K562 (cell line): ENCODE results near the gene FTO.

Experiments
- BRF1 ChIP-seq: IDR thresholded peaks from 3 replicates; pipeline ENCODE4 v1.6.1; 2011; ENCODE audit warnings: borderline replicate concordance, mild to moderate bottlenecking; ENCODE audit not compliant: insufficient read length; ENCODE audit errors: extremely low read depth
- DPF2 ChIP-seq: fragments of 450-650 bp; IDR thresholded peaks from 2 replicates; pipeline ENCODE4 v1.6.1; 2016
- NFE2L1 ChIP-seq: fragments of 450-650 bp; IDR thresholded peaks from 2 replicates; pipeline ENCODE4 v1.6.1; 2016; ENCODE audit warnings: missing genetic modification characterization, low read depth, mild to moderate bottlenecking, missing compliant biosample characterization, moderate library complexity, borderline replicate concordance
- USF2 ChIP-seq: sonication (generic); formaldehyde crosslinking; IDR thresholded peaks from 2 replicates; pipeline ENCODE4 v1.5.0; 2020; ENCODE audit warnings: missing genetic modification reagents
- ZNF76 ChIP-seq: fragments of 250-450 bp; sonication (Bioruptor Pico); IDR thresholded peaks from 2 replicates; pipeline ENCODE4 v1.4.0; 2020; ENCODE audit warnings: mild to moderate bottlenecking, moderate library complexity, borderline replicate concordance
- TF ChIP-seq, protein P1 (sequence below): fragments of 450-650 bp; IDR thresholded peaks from 2 replicates; pipeline ENCODE4 v1.6.1; 2018; ENCODE audit not compliant: partially characterized antibody

DNA sequence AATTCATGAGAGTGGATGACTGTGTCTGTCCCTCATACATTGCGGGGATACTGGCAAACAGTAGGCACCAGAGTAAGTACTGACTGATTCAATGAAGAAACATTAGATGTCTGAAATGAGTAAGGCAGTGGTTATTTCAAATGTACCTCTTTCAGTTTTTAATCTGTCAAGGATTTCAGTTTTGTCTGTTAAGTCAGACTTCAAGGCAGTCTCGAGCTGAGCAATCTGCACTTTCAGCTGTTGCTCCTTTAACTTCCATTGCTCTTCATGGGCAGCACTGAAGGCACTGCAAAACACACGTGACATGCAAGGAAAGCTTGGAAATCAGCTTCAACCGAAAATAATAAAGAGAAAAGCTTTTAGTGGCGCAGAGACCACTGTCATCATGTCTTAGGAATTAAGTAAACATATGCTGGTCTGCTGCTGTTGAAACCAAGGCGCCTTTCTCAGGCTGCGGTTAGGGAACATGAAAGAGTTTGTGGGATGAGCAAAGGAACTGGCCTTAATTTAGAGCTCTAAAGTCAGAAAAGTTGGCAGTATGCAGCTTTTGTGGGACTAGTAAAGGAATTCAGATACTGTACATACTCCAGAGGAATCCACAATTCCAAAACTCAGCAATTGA lies 39.1 kb upstream of the FTO start:
- TF ChIP-seq DPF2 (no peak), NFE2L1 (tag) (no peak), ZNF76 (CRISPR knock-in tag) (no peak), USF2 (CRISPR knock-in tag) (no peak), BRF1 (no peak)
- TF ChIP-seq, protein P1, sequence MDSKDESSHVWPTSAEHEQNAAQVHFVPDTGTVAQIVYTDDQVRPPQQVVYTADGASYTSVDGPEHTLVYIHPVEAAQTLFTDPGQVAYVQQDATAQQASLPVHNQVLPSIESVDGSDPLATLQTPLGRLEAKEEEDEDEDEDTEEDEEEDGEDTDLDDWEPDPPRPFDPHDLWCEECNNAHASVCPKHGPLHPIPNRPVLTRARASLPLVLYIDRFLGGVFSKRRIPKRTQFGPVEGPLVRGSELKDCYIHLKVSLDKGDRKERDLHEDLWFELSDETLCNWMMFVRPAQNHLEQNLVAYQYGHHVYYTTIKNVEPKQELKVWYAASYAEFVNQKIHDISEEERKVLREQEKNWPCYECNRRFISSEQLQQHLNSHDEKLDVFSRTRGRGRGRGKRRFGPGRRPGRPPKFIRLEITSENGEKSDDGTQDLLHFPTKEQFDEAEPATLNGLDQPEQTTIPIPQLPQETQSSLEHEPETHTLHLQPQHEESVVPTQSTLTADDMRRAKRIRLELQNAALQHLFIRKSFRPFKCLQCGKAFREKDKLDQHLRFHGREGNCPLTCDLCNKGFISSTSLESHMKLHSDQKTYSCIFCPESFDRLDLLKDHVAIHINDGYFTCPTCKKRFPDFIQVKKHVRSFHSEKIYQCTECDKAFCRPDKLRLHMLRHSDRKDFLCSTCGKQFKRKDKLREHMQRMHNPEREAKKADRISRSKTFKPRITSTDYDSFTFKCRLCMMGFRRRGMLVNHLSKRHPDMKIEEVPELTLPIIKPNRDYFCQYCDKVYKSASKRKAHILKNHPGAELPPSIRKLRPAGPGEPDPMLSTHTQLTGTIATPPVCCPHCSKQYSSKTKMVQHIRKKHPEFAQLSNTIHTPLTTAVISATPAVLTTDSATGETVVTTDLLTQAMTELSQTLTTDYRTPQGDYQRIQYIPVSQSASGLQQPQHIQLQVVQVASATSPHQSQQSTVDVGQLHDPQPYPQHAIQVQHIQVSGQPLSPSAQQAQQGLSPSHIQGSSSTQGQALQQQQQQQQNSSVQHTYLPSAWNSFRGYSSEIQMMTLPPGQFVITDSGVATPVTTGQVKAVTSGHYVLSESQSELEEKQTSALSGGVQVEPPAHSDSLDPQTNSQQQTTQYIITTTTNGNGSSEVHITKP = no peak
